HepG2 (cell line): ENCODE measurements around the gene TM9SF2. TPM values are rescaled to one million over a fixed set of nuclear protein-coding genes. Genes with fewer than 3 reads are reported as not detected.

Source experiments
- CENPT ChIP-seq: sonication (generic); formaldehyde crosslinking; IDR thresholded peaks from 2 replicates; pipeline ENCODE4 v1.8.0; 2022; ENCODE audit warnings: low read depth, mild to moderate bottlenecking, moderate library complexity, missing genetic modification reagents
- FOXC1 ChIP-seq: sonication (generic); formaldehyde crosslinking; IDR thresholded peaks from 2 replicates; pipeline ENCODE4 v1.8.0; 2022; ENCODE audit warnings: mild to moderate bottlenecking, missing genetic modification reagents, borderline replicate concordance
- NONO ChIP-seq, 2 experiments: fragments of 450-650 bp in 1 of 2; sonication (generic) in 1 of 2; formaldehyde crosslinking in 1 of 2; IDR thresholded peaks in 1 of 2; conservative IDR thresholded peaks in 1 of 2; 2 replicates each; pipeline versions ENCODE4 v1.6.1 to v1.8.0; 2017 to 2022; ENCODE audit warnings: mild to moderate bottlenecking in 1 of 2, missing genetic modification reagents in 1 of 2, moderate library complexity in 1 of 2
- RFXANK ChIP-seq: IDR thresholded peaks from 2 replicates; pipeline ENCODE4 v1.6.1; 2016
- RXRA ChIP-seq: sonication (generic); formaldehyde crosslinking; IDR thresholded peaks from 2 replicates; pipeline ENCODE4 v1.5.1; 2020; ENCODE audit warnings: missing genetic modification reagents
- SIN3A ChIP-seq: IDR thresholded peaks from 2 replicates; pipeline ENCODE4 v1.6.1; 2011; ENCODE audit warnings: low read depth, mild to moderate bottlenecking, control low read depth, low read length, borderline replicate concordance
- SP140L ChIP-seq: sonication (generic); formaldehyde crosslinking; IDR thresholded peaks from 2 replicates; pipeline ENCODE4 v1.4.0; 2020; ENCODE audit warnings: missing genetic modification reagents, borderline replicate concordance
- TARDBP ChIP-seq: sonication (generic); formaldehyde crosslinking; IDR thresholded peaks from 2 replicates; pipeline ENCODE4 v1.8.0; 2022; ENCODE audit warnings: mild to moderate bottlenecking, missing genetic modification reagents
- TBP ChIP-seq: sonication (generic); formaldehyde crosslinking; IDR thresholded peaks from 2 replicates; pipeline ENCODE4 v1.5.0; 2020; ENCODE audit warnings: missing genetic modification reagents
- TBX3 ChIP-seq: fragments of 450-650 bp; IDR thresholded peaks from 2 replicates; pipeline ENCODE4 v1.6.1; 2017; ENCODE audit warnings: antibody characterized with exemption, mild to moderate bottlenecking, inconsistent platforms, borderline replicate concordance
- TCF12 ChIP-seq, 2 experiments: fragments of 450-650 bp in 1 of 2; sonication (generic) in 1 of 2; formaldehyde crosslinking in 1 of 2; IDR thresholded peaks; 2 replicates each; pipeline versions ENCODE4 v1.6.1 to v1.8.0; 2017 to 2022; ENCODE audit warnings: antibody characterized with exemption in 1 of 2, mild to moderate bottlenecking in 1 of 2, missing genetic modification reagents in 1 of 2, moderate library complexity in 1 of 2
- ZFAT ChIP-seq: sonication (generic); formaldehyde crosslinking; conservative IDR thresholded peaks from 2 replicates; pipeline ENCODE4 v1.8.1; 2023; ENCODE audit warnings: missing genetic modification reagents, inconsistent platforms
- ZFP82 ChIP-seq: sonication (generic); formaldehyde crosslinking; IDR thresholded peaks from 2 replicates; pipeline ENCODE4 v1.5.1; 2020; ENCODE audit warnings: mild to moderate bottlenecking, missing genetic modification reagents, borderline replicate concordance
- ZNF180 ChIP-seq: sonication (generic); formaldehyde crosslinking; IDR thresholded peaks from 2 replicates; pipeline ENCODE4 v1.4.0; 2020; ENCODE audit warnings: low read depth, missing genetic modification reagents, borderline replicate concordance
- ZNF33B ChIP-seq: sonication (generic); formaldehyde crosslinking; IDR thresholded peaks from 2 replicates; pipeline ENCODE4 v1.5.1; 2020; ENCODE audit warnings: mild to moderate bottlenecking, missing genetic modification reagents
- ZNF674 ChIP-seq: sonication (generic); formaldehyde crosslinking; IDR thresholded peaks from 2 replicates; pipeline ENCODE4 v1.5.0; 2020; ENCODE audit warnings: low read depth, mild to moderate bottlenecking, missing genetic modification reagents
- ZNF678 ChIP-seq: sonication (generic); formaldehyde crosslinking; IDR thresholded peaks from 2 replicates; pipeline ENCODE4 v1.4.0; 2020; ENCODE audit warnings: mild to moderate bottlenecking, missing genetic modification reagents
- polyA plus RNA-seq, 8 experiments: library from polyadenylated mRNA; depleted of rRNA in 3 of 8; stranded (reverse) in 7 of 8; unstranded in 1 of 8; fragments of >200 nt; fragmentation: Illumina TruSeq in 4 of 8; extraction: Trizol in 4 of 8; gene quantifications; 2 replicates each; pipeline versions ENCODE4 v1.2.1 to v1.2.3, GENCODE V29; 2011 to 2016; ENCODE audit warnings: low read depth in 4 of 8, missing spikeins in 1 of 8, mixed read lengths in 1 of 8; ENCODE audit not compliant: insufficient read depth in 1 of 8
- total RNA-seq, 5 experiments: library from RNA; depleted of rRNA; stranded (reverse); fragments of >200 nt; fragmentation: Illumina TruSeq; extraction: Trizol; gene quantifications; 2 replicates each; pipeline ENCODE4 v1.2.3, GENCODE V29; 2016; ENCODE audit warnings: low read depth in 1 of 5
- TF ChIP-seq, protein P1 (sequence below): IDR thresholded peaks from 2 replicates; pipeline ENCODE4 v1.6.1; 2018; ENCODE audit warnings: missing genetic modification reagents, mild to moderate bottlenecking, missing compliant biosample characterization
- TF ChIP-seq, protein P2 (sequence below), 2 experiments: fragments of 450-650 bp in 1 of 2; sonication (generic) in 1 of 2; formaldehyde crosslinking in 1 of 2; IDR thresholded peaks; 2 replicates each; pipeline versions ENCODE4 v1.6.1 to v1.8.0; 2016 to 2022; ENCODE audit warnings: antibody characterized with exemption in 1 of 2, mild to moderate bottlenecking in 1 of 2, missing genetic modification reagents in 1 of 2

Gene TM9SF2
- total and polyA plus RNA-seq, 2 of the 13 experiments (the other 11 are each of a cell fraction or from before 2014, with no cell fraction given), result 94.1 to 123 TPM

DNA sequence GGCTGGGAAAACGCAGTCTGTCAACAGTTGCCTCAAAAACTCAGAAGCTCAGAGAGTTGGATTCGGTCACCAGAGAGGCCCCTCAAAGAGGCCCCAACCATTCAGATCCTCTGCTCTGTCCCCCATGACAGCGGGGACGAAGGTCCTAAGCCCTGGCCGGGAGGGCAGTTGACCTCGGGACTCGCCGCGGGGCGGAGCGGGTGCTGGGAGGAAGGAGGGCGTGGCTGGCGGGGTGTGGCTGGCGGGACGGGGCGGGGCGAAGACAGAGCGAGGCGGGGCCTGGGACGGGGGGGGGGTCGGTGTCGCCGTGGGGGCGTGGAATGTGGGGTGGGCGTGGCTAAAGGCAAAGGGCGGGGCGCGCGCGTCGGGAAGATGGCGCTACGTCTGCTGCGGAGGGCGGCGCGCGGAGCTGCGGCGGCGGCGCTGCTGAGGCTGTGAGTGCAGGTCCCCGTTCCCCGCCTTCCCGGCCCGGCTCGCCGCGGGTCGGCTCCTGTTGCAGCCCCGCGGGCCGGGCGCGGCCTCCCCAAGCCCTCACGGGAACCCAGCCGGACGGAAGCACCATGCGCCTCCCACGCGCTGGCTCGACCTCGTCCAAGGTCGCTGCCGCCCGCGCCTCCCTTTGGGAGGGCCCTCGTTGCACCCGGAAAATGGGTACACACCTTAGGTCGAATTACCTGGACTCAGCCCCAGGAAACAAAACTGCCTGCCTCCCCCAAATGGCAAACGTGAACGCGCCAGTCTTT is 105.2 kb downstream of the TM9SF2 start, which contains the start of gene CLYBL (continued):
- TF ChIP-seq NONO (IDR thresholded peaks at IDR 0.05) (no peak), NONO (CRISPR knock-in tag; conservative IDR thresholded peaks at IDR 0.05) (no peak; the same call in 1 of the 2 replicates), ZNF678 (no peak; the same call in 1 of the 2 replicates), ZNF674 (CRISPR knock-in tag) (no peak), SP140L (no peak), ZFP82 (CRISPR knock-in tag) (peak; percentile 66; the same call in 1 of the 2 replicates), RFXANK (CRISPR knock-in tag) (no peak), SIN3A (peak; percentile 52; the same call in 1 of the 2 replicates), FOXC1 (CRISPR knock-in tag) (no peak), TBP (CRISPR knock-in tag) (peak; percentile 29; the same call in 1 of the 2 replicates), RXRA (CRISPR knock-in tag) (0 out of 2 replicates have a peak, but pooled peaks have one; percentile 66), TARDBP (CRISPR knock-in tag) (peak; percentile 56; the same call in 1 of the 2 replicates), CENPT (CRISPR knock-in tag) (peak; percentile 77), ZNF33B (CRISPR knock-in tag) (no peak), TBX3 (peak; percentile 36; the same call in 1 of the 2 replicates), ZNF180 (CRISPR knock-in tag) (no peak), TCF12 (IDR thresholded peaks at IDR 0.05) (no peak), TCF12 (CRISPR knock-in tag; IDR thresholded peaks at IDR 0.05) (no peak), ZFAT (no peak)
- TF ChIP-seq, protein P1, sequence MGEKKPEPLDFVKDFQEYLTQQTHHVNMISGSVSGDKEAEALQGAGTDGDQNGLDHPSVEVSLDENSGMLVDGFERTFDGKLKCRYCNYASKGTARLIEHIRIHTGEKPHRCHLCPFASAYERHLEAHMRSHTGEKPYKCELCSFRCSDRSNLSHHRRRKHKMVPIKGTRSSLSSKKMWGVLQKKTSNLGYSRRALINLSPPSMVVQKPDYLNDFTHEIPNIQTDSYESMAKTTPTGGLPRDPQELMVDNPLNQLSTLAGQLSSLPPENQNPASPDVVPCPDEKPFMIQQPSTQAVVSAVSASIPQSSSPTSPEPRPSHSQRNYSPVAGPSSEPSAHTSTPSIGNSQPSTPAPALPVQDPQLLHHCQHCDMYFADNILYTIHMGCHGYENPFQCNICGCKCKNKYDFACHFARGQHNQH, result no peak
- TF ChIP-seq, protein P2, sequence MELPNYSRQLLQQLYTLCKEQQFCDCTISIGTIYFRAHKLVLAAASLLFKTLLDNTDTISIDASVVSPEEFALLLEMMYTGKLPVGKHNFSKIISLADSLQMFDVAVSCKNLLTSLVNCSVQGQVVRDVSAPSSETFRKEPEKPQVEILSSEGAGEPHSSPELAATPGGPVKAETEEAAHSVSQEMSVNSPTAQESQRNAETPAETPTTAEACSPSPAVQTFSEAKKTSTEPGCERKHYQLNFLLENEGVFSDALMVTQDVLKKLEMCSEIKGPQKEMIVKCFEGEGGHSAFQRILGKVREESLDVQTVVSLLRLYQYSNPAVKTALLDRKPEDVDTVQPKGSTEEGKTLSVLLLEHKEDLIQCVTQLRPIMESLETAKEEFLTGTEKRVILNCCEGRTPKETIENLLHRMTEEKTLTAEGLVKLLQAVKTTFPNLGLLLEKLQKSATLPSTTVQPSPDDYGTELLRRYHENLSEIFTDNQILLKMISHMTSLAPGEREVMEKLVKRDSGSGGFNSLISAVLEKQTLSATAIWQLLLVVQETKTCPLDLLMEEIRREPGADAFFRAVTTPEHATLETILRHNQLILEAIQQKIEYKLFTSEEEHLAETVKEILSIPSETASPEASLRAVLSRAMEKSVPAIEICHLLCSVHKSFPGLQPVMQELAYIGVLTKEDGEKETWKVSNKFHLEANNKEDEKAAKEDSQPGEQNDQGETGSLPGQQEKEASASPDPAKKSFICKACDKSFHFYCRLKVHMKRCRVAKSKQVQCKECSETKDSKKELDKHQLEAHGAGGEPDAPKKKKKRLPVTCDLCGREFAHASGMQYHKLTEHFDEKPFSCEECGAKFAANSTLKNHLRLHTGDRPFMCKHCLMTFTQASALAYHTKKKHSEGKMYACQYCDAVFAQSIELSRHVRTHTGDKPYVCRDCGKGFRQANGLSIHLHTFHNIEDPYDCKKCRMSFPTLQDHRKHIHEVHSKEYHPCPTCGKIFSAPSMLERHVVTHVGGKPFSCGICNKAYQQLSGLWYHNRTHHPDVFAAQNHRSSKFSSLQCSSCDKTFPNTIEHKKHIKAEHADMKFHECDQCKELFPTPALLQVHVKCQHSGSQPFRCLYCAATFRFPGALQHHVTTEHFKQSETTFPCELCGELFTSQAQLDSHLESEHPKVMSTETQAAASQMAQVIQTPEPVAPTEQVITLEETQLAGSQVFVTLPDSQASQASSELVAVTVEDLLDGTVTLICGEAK (IDR thresholded peaks at IDR 0.05), result no peak
- TF ChIP-seq, protein P2 (CRISPR knock-in tag; IDR thresholded peaks at IDR 0.05), result no peak
